Raji (cell line): ENCODE results near the gene ILKAP.

Experiments
- POLR2A ChIP-seq: IDR thresholded peaks from 2 replicates; pipeline ENCODE4 v1.6.1; 2011; ENCODE audit warnings: low read depth, low read length, control low read depth; ENCODE audit not compliant: insufficient read depth

ILKAP gene

DNA sequence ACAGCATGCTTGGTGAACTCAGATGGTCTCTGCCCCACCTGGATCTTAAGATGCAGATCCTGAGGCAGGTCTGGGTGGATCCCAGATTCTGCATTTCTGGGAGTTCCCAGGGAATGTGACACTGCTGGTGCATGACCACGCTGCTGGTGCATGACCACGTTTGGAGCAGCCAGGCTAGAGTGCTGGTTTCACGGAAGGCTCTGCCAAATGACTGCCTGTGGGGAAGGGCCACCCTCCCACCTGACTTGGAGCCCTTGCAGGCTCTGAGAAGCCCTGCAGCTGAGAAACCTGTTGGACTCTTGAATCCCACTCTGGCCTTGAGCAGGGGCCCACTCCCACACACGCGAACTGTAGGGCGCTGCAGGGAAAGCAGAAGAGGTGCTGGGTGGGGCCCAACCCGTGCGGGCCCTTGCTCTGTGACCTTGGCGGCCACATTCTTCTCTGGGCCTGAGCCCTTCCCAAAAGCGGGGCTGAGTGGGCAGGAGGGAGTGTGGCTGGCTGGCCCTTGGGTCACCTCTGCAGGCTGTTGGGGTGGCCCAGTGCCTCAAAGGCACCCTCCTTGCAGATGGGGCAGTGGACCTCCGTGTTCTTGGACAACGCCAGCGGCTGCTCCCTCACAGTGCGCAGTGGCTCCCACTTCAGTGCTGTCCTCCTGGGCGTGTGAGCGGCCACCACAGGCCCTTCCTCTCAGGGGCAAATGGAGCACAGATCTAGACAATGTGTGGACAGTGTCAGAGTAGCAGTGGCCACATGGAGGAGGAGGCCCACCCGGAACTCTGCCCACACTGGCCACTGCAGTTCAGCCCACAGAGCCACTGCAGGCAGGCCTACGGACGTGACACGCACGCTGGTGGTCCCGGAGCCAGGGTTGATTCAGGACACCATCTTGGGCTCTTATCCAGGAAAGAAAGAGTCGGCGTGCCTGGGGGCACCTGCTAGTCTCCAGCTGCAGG lies 36.8 kb downstream of the ILKAP start:
- TF ChIP-seq POLR2A: no peak

DNA sequence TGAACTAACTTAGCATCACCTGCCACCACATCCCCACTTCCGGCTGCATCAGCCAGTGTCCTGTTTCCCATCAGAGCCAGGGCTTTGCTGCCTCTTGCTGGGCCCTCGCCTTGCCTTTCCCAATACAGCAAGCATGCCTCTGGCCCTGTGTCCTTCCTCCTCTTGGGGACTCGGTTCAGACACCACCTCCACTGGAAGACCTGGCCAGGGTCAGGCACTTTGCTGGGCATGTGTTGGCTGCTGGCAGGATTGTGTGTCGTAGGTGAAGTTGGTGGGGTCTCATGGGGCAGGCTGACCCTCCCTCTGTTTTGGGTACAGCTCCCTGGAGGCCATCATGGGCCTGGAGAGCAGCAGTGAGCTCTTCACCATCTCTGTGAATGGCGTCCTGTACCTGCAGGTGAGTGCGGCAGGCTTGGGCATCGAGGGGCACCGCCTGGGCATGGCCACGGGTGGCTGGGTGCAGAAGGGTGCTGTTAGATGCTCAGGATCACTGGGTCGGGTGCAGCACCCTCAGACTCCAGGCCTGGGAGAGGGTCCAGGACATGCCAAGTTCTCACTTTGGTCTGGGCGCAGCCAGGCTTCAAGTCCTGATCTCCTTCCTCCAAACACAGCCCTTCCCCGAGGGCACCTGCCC lies 38.1 kb downstream of the ILKAP start:
- no peak for TF ChIP-seq POLR2A

DNA sequence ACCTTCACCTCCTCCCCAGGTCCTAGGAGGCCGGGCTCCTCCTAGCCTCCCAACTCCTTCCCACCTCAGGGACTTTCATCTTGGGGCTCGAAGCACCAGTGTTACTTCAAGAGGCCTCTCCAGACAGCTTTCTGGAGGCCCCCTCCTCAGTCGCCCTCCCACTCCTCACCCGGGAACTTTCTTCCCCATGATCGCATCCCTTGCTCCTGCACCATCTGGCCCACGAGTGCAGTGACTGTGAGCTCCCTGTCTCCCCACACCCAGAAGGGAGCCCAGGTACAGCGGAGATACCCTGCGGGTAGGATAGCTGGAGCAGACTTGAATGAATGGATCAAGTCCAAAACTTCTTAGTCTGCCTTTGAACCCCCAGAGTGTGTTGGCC lies 38.6 kb downstream of the ILKAP start:
- TF ChIP-seq POLR2A: no peak

DNA sequence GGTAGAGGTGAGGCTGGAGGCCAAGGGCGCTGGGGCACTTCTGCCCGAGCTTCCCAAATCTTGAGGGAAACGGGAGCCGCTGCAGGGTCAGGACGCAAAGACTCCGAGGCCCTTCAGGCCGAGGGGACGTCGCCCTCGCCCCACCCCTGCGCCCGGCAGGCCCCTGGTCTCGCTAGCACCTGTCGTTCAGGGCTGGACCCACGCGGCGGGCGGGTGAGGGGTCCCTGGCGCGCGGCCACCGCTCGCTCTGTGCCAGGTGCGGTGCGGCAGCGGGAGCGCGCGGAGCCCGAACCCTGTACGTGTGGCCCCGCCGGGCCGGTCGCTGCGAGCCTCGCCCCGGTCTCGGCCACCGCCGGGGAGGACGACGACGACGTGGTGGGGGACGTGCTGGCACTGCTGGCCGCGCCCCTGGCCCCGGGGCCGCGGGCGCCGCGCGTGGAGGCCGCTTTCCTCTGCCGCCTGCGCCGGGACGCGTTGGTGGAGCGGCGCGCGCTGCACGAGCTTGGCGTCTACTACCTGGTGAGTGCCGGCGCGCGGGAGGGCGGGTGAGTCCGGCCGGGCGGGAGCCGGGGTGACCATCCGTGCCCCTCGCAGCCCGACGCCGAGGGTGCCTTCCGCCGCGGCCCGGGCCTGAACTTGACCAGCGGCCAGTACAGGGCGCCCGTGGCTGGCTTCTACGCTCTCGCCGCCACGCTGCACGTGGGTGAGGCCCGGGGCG lies 39.9 kb downstream of the ILKAP start:
- no peak for TF ChIP-seq POLR2A

DNA sequence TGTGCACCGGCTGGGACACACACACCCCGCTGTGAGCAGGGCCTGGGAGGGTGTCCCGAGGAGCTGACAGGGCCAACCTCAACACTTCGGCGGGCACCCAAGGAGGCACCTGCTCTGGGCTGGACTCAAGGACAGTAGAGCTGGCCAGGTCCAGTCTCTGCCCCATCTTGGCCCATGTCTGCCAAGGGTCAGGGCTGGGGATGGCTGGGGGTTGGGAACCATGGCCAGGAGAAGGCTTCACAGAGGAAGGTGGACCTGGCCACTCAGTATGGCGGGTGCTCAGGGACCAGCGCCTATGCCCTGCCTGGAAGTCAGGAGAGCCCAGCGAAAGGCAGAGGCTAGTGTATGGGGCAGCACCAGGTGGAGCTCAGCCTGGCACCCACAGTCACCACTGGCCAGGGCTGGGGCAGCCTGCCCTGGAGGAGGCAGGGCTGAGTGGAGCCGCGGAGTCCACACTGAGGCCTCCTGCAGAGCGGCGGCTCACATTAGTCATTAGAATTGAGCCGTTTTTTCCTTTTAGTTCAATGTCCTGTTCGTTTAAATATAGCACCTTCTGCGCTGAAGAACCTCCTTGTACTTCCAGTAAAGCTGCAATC lies 40.6 kb downstream of the ILKAP start:
- no peak for TF ChIP-seq POLR2A

DNA sequence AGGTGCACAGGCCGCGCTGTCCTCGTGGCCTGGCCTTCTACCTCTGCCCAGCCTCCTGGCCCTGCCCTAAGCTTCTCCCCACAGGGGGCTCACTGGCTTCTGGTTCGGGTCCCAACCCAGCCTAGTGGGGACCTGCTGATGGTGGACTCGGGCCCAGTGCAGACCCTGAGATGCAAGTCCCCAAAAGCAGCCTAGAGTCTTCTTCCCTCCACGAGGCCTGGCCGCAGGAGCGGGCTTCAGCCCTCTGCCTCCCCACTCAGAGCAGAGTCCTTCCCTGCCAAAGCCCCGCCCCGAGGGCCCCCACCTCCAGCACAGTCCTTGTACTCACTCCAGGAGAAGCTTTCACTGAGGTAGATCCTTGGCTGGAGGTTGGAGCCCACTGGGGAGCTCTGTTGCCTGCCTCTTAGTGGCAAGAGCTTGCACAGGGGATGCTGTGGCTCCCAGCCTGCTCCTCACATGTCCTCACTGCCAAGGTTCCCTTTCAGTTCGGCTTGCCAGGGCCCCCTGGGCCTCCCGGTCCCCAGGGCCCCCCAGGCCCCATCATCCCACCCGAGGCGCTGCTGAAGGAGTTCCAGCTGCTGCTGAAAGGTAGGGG lies 41.1 kb downstream of the ILKAP start:
- no peak for TF ChIP-seq POLR2A

DNA sequence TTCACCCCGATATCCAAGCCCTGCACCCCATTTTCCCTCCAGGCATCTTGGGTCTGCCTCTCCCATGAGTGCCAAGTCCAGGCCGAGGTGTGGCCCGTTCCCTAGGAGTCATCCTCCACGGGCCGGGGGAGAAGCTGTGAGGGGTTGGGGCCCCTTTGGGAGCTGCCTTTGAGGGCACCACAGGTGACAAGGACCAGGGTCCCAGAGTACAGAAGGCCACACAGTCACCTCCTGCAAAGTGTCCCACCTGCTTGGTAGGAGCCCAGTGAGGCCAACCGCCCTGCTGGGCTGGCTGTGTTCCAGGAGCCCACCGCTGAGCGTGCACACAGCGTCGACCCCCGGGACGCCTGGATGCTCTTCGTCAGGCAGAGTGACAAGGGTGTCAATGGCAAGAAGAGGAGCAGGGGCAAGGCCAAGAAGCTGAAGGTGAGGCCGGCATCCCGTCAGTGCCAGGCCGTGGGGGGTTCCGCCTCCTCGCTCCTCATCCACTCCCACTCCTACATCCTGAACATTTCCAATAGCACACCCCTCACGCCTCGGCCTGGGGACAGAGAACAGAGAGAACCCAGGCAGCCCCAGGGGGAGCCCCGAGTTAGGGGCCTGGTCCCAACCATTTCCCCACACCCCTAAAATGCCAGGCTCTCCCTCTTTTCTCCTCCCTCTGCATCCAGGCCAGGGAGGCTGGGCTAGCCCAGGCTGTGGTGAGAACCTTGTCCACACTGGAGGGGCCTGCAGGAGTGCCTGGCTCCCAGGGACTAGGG lies 42.0 kb downstream of the ILKAP start:
- no peak for TF ChIP-seq POLR2A

DNA sequence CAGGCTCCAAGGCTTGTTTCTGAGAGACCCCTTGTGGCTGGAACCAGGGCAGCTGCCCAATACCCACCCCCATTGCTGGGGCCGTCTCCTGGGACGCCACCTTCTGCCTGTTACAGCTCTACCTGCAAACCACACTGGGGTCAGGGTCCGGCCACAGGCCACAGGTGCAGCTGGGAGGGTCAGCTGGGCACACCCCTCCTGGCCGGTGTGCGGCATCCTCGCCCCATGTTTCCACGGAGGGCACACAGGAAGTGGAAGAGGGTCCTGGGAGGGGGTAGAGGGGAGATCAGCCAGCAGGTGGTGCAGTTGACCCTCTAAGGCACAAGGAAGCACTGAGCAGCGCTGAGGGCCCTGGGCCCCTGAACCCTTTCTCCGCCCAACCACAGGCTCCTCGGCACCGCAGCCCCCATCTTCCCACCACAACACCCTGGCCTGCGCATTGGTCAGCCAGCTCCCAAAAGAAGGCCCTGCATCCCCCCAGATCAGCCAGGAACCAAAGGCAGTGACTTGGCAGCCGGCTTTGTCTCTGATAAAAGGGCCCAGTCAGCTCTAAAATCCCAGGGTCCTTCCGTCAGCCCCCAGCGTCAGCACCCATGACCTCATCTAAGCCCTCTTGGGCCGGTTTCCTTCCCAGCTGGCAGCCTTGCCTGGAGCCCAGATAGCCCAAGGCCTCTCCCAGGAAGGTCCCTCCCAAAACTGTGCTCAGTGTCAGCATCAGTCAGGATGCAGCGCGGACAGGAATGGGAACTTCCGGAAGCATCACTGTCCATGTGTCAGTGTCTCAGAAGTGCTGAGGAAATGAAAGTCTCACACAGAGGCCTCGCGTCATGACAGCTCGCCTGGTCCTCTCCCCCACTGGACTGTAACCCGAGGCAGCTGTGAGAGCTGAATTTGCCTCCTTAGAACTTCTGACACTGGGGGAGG lies 43.0 kb downstream of the ILKAP start:
- no peak for TF ChIP-seq POLR2A

DNA sequence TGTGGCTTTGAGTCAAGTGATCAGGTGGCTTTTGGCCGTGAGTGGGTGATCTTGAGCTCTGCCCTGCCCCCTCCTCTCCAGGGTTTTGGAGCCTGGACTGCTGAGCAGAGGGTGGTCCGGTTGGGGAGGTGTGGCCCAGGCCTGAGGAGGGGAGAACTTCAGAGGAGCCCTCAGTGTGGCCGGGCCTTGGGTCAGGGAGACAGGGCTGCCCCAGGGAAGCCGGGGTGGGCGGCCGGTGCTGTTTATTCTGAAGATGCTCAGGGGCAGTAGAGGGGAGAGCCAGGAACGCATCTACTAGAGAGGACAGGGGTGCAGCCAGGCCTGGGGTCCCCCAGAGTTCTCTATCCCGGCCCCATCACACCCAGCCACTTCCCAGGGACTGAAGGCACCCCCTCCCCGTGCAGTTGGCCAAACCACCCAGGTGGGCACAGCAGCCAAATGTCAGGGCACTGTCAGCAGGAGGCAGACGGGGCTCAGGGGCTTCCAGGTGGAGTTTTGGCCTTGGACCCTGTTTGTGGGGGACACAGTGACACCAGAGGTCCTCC lies 43.8 kb downstream of the ILKAP start:
- no peak for TF ChIP-seq POLR2A

DNA sequence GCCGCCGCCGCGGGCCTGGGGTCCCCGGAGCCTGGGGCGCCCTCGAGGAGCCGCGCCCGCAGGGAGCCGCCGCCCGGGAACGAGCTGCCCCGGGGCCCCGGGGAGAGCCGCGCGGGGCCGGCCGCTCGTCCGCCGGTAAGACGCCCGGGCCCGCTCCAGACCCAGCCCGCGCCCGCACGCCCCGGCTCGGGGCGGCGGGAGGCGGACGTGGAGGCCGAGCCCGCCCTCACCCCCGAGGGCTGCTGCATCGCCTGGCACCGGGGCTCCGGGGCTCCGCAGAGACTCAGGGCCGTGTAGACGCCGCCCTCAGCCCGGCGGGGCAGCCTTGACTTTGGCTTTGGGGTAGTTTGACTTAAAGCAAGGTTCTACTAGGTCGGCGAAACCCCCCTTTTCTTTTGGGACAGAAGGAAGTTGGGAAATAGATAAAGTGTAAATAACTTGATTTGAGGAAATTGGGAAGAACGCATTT lies 44.4 kb downstream of the ILKAP start:
- no peak for TF ChIP-seq POLR2A

DNA sequence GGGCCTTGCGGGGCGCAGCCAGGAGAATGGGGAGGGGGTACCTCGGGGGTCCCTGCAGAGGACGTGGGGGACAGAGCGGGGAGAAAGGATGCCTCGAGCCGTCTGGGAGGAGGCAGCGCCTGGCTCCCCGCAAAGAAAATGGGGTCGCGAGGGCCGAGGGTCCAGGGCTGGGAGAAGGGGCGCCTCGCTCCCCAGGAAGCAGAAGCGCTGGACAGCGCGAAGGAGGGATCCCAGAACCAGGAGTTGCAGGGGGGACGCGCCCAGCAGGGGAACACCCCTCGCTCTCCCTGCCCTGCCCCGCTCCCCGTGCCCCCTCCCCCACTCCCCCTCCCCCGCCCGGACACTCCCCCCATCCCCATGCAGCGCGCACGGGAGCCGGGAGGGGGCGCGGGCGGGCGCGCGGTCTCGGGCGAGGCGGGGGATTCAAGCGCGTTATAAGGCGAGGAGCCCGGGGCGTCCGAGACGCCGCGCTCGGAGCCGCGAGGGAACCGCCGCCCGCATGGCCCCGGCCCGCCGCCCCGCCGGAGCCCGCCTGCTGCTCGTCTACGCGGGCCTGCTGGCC lies 44.9 kb downstream of the ILKAP start, which contains the start of gene ERFE:
Gene ERFE, plus strand, starts transcription at position 462 of the 562 bp plus-strand sequence. Its CDS starts 38 bp downstream, at position 500.
- no peak for TF ChIP-seq POLR2A

DNA sequence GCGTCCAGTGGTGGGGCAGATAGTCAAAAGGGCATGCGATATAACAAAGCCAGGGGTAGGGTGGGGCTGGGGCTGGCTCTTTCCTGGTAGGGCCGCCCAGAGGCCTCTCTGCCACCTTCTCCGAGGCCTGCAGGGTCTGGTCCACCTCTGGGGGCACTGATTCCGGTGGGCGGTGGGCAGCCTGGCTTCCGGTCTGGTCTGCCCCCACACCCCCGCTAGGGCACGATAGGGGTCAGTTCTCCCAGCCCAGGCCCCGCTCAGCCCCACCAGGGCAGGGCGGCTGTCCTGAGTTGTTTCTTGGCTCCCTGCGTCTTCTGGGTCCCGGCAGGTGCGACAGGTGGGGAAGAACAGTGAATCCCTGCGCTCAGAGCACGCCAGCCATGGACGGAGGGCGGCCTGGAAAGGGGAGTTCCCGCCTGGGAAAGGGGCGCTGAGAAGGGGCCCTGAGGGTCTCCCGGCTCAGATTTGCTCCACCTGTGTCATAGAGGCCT lies 45.4 kb downstream of the ILKAP start:
- TF ChIP-seq POLR2A: no peak
